Aorta (tissue), 5 donors: ENCODE data around the gene IL12A. TPM values are rescaled to one million over a fixed set of nuclear protein-coding genes. Genes with fewer than 3 reads are reported as not detected.

Experiments used
- ATAC-seq: fragments of 200-7000 bp; cut with Tn5 transposase; one replicate; pipeline ENCODE4 v1.9.1; 2022; ENCODE audit warnings: moderate library complexity; ENCODE audit not compliant: low FRiP score
- DNase-seq, 2 donors: peaks; one replicate each; pipeline ENCODE4 v3.0.0-alpha.2; 2020
- H3K27ac ChIP-seq, 2 donors: one replicate each; pipeline ENCODE4 v1.5.1; 2013; ENCODE audit warnings: low read length in 2 of 2, mild to moderate bottlenecking in 2 of 2, moderate library complexity in 2 of 2, control low read depth in 1 of 2, inconsistent platforms in 1 of 2, low read depth in 1 of 2
- H3K27me3 ChIP-seq, 2 donors: one replicate each; pipeline ENCODE4 v1.6.1; 2013; ENCODE audit warnings: control low read depth in 1 of 2, low read length in 1 of 2, mild to moderate bottlenecking in 1 of 2, moderate library complexity in 1 of 2; ENCODE audit not compliant: insufficient read depth in 2 of 2, control insufficient read depth in 1 of 2
- H3K36me3 ChIP-seq, 2 donors: one replicate each; pipeline ENCODE4 v1.6.1; 2013; ENCODE audit warnings: control low read depth in 1 of 2, low read length in 1 of 2, mild to moderate bottlenecking in 1 of 2; ENCODE audit not compliant: insufficient read depth in 2 of 2, control insufficient read depth in 1 of 2
- H3K4me1 ChIP-seq, 2 donors: one replicate each; pipeline ENCODE4 v1.6.1; 2013; ENCODE audit warnings: low read length in 2 of 2, control low read depth in 1 of 2, mild to moderate bottlenecking in 1 of 2, moderate library complexity in 1 of 2; ENCODE audit not compliant: insufficient read depth in 2 of 2, control insufficient read depth in 1 of 2
- H3K4me3 ChIP-seq, 2 donors: one replicate each; pipeline ENCODE4 v1.5.1; 2013; ENCODE audit warnings: low read length in 2 of 2, control low read depth in 1 of 2, mild to moderate bottlenecking in 1 of 2
- H3K9me3 ChIP-seq: one replicate; pipeline ENCODE4 v1.6.1; 2013; ENCODE audit warnings: mild to moderate bottlenecking, low read length; ENCODE audit not compliant: control insufficient read depth
- WGBS, 2 donors: extraction: QIAGEN DNeasy Blood & Tissue Kit; methylation state at CpG; one replicate each; pipeline ENCODE4 v1.1.7; 2013; 5-methylcytosine and 5-hydroxymethylcytosine counted together
- intact Hi-C, 2 donors: fragments of 100-400 bp; cut with DNase I; formaldehyde crosslinking; loops; one replicate each; pipeline versions ENCODE4 v1.14.2 to v1.15.0; 2022
- polyA plus RNA-seq, 2 donors: library from polyadenylated mRNA; stranded (reverse); fragments of 200-250 nt; gene quantifications; one replicate each; pipeline ENCODE4 v1.2.3, GENCODE V29; 2013
- total RNA-seq, 2 donors: library from RNA; stranded (reverse); fragmentation: NEBNext Ultra II Directional; extraction: Animal tissue kit (Norgen Biotek cat#: 25700); gene quantifications; one replicate each; pipeline ENCODE4 v1.2.1, GENCODE V29; 2021
- donor health status: healthy with polysubstance abuse.
- donor health status: Bipolar disorder and iron deficiency.
- donor health status: DM: no; HTN: no; CAD: no.
- donor health status: DM: no; HTN: no; CAD: no.
- donor health status: DM: yes; HTN: yes; CAD: no.

IL12A gene
- total and polyA plus RNA-seq, 4 donors: 0.15 to 0.57 TPM; not detected in 2

DNA sequence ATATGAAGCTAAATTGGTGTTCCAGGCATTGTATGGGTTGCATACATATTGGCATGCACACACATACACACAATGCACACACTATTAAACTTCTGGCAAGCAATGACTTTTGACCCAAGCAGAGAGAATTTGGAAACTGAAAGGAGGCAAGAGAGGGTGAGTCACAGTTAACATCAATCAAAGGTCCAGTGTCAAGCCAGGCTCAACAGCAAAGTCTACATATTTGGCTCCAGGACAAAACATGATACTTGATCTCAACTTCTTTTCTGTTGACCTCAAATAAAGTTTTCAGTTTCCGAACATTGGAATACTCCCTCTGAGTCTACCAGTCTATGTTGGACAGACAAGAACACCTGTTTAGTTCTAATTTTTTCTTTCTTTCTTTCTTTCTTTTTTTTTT lies 28.3 kb downstream of the IL12A start:
- DNase-seq (no peak), ATAC-seq (no peak)
- Histone ChIP-seq H3K27me3 (peaks cover 0 to 2% of the 10 kb centered on the region in 2 donors), H3K36me3 (no peaks in the 10 kb centered on the region), H3K4me1 (no peaks in the 10 kb centered on the region), H3K4me3 (no peak overlapping the region), H3K9me3 (no peaks in the 10 kb centered on the region), H3K27ac (no peak overlapping the region)
- intact Hi-C loops: no loop called here
- 44 to 45% methylated on average over 1 of the region's 1 CpG for WGBS, 2 donors

DNA sequence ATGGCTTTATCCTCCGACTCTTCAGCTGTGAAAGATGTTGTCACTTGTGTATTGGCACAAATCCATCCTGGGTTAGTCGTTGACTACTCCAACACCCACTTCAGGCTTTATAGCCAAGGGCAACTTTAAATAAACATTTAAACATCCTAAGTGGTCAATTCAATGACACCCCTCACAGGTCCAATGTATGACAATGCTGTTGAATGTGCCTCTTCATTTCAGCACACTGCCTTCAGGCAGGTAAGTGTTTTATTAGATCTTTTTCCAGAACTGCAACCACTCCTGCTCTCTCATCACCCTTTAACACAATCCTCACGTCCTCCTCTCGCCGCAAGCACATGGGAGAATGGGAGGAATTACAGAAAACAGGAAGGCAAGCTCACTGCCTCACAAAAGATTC lies 30.3 kb downstream of the IL12A start:
- peaks cover 0 to 2% of the 10 kb centered on the region in 2 donors for H3K27me3 ChIP-seq
- ATAC-seq (no peak), DNase-seq (no peak)
- no peaks in the 10 kb centered on the region for H3K9me3 ChIP-seq
- no peak overlapping the region for H3K4me3 ChIP-seq
- intact Hi-C loops: no loop called here
- no peaks in the 10 kb centered on the region for H3K36me3 ChIP-seq
- 66 to 69% methylated on average over 5 of the region's 5 CpGs for WGBS, 2 donors
- no peaks in the 10 kb centered on the region for H3K4me1 ChIP-seq
- no peak overlapping the region for H3K27ac ChIP-seq

DNA sequence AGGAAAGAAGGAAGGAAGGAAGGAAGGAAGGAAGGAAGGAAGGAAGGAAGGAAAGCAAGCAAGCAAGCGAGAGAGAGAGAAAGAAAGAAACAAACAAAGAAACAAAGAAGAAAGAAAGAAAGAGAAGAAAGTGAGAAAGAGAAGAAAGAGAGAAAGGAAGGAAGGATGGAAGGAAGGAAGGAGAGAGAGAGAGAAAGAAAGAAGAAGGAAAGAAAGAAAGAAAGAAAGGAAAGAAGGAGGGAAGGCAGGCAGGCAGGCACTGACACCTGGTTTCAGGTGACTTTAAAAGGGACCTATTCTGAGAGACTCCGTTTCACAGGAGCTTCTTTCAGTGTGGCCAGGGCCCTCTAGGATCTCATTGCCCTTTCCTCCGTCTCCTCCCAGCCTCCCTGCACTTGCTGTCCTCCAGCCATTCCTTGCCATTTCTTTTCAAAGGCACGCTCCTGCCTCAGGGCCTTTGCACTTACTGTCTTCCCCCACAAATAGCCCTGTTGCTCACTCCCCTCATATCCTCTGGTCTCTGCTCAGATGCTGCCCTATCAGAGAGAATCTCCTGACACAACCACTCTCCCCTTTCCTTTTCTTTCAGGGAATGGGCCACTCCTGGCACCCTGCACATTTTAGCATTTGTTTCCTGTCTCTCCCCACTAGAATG lies 31.5 kb downstream of the IL12A start:
- intact Hi-C loops: no loop called here
- no peaks in the 10 kb centered on the region for H3K36me3 ChIP-seq
- no peaks in the 10 kb centered on the region for H3K4me1 ChIP-seq
- 91 to 92% methylated on average over 4 of the region's 4 CpGs for WGBS, 2 donors
- no peak overlapping the region for H3K4me3 ChIP-seq
- DNase-seq (no peak), ATAC-seq (no peak)
- H3K9me3 ChIP-seq: no peaks in the 10 kb centered on the region
- peaks cover 0 to 2% of the 10 kb centered on the region in 2 donors for H3K27me3 ChIP-seq
- H3K27ac ChIP-seq: no peak overlapping the region

DNA sequence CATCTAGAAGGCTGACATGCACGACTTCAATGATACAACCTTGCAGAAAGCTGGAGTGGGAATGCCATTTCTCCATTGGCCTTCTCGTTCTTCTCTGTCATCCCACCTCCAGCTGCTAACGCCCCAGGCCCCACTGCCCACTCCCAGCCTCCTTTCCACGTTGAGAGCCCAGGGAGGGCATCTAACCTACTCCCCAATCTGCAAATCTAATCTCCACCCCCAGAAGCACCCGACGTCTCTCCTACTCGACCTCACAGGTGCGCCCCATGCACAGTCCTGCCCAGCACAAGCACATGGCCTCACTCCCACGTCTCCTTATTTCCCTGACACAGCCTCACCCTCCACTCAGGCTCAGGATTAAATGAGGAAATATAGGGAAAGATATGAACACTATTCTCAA lies 33.4 kb downstream of the IL12A start:
- 71 to 81% methylated on average over 9 of the region's 9 CpGs for WGBS, 2 donors
- no peaks in the 10 kb centered on the region for H3K4me1 ChIP-seq
- DNase-seq: no peak
- H3K36me3 ChIP-seq: no peaks in the 10 kb centered on the region
- intact Hi-C loops: no loop called here
- peaks cover 0 to 2% of the 10 kb centered on the region in 2 donors for H3K27me3 ChIP-seq
- ATAC-seq: no peak
- H3K27ac ChIP-seq: no peak overlapping the region
- no peaks in the 10 kb centered on the region for H3K9me3 ChIP-seq
- H3K4me3 ChIP-seq: no peak overlapping the region

DNA sequence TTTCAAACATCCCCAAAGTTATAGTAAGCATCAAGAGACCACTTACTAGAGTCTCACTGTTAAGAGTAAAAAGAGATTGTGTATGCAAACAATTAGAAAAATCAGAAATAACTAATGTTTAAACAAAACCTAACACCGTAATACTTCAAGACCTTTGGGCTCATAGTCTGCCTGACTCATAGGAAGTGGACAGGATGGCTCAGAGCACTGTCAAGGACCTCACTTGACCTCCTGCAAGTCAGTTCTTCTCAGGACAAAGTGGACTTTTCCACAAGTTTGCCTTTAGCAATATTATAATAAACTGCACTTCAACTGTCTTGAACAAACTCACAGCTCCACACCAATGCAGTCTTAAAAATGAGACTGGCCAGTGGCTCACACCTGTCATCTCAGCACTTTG lies 34.8 kb downstream of the IL12A start:
- Histone ChIP-seq H3K36me3 (no peaks in the 10 kb centered on the region), H3K27ac (no peak overlapping the region), H3K4me3 (no peak overlapping the region), H3K4me1 (no peaks in the 10 kb centered on the region), H3K27me3 (peaks cover 0 to 2% of the 10 kb centered on the region in 2 donors), H3K9me3 (no peaks in the 10 kb centered on the region)
- DNase-seq (no peak), ATAC-seq (no peak)
- WGBS, 2 donors: 73 to 79% methylated on average over 1 of the region's 1 CpG
- intact Hi-C loops: no loop called here

DNA sequence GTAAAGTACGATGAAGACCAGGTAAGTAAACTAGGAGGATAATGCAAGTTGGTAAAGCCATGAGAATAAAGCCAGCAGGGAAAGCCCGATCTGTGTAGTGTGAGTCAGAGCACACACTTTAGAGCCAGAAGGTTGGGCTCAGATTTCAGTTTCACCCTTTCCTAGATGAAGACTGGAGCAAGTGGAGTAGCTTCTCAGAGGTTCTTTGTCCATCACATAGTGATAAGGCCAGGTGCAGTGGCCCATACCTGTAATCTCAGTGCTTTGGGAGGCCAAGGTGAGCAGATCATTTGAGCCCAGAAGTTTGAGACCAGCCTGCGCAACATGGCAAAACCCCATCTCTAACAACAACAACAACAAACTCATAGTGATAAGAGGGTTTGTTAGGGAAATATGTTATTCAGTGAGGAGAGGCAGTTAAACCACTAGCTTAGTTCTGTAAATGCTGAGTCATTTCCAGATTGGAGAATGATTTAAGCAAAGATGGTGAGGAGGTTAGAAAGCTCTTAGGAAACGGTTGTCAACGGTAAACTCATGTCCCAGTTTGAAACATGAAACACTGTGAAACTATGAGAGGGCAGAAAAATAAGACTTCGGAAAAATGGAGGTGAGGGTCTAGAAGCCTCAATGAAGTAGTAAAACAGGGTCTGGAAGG lies 39.0 kb downstream of the IL12A start:
- ATAC-seq: no peak
- WGBS, 2 donors: 68% methylated on average over 6 of the region's 6 CpGs
- no peak overlapping the region for H3K4me3 ChIP-seq
- DNase-seq: no peak
- H3K4me1 ChIP-seq: no peaks in the 10 kb centered on the region
- H3K27me3 ChIP-seq: no peaks in the 10 kb centered on the region
- no peak overlapping the region for H3K27ac ChIP-seq
- intact Hi-C loops: no loop called here
- H3K9me3 ChIP-seq: no peaks in the 10 kb centered on the region
- H3K36me3 ChIP-seq: no peaks in the 10 kb centered on the region

DNA sequence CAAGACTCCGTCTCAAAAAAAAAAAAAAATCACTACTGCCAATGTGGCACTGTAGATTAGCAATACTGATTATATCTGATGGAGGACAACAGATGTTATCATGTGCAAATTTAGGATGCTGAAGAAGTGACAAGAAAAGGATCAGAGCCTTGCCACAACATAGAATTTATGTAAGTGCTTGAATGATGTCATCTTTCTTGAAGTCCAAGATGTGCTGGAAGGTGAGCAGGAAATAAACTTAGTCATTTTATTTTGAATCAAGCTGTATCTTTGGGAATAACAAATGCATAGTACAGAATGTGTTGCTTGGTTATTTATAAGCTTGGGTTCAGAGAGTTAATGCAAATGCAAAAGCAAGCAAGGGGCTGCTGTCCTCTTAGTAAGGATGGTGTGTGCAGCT lies 47.1 kb downstream of the IL12A start:
- DNase-seq (no peak), ATAC-seq (no peak)
- intact Hi-C loops: loop anchor here in 1 of 2 donors (10.0 kb wide), 1 partner anchor 379 kb away; no protein-coding TSS in a partner anchor
- Histone ChIP-seq H3K36me3 (no peaks in the 10 kb centered on the region), H3K27me3 (no peaks in the 10 kb centered on the region), H3K27ac (no peak overlapping the region), H3K9me3 (no peaks in the 10 kb centered on the region), H3K4me3 (no peak overlapping the region), H3K4me1 (no peaks in the 10 kb centered on the region)
- WGBS, 2 donors: 87 to 93% methylated on average over 1 of the region's 1 CpG

DNA sequence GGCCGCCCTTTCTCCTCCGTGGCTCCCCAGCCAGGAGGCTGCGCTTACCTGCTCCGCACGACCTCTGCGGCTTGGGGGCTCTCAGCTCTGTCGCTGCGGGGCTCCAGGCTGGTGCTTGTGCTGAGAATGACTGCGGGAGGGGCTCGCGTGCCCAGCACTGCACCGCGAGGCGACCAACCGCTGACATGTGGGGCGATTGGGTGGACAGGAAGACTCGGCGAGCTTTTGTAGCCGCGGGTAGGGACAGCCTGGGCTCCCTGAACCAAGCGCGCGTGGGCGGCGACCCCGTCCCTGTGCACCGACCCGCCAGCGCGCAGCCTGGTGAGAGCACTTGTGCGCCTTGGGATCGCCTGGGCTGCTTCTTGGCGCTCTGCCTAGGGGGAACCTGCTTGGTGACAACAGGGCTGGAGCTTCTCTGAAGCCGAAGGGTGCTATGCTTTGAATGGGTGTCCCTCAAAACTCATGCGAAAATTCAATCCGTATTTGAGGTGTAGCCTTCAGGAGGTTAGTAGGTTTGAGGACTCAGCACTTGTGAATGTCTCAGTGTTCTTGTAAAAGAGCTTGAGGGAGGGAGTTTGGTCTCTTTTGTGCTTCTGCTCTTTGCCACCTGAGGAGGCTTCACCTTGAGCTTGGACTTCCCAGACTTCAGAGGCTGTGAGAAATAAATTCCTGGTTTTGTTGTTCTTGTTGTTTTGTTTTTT lies 50.4 kb downstream of the IL12A start:
- Histone ChIP-seq H3K4me1 (no peaks in the 10 kb centered on the region), H3K27ac (no peak overlapping the region), H3K36me3 (no peaks in the 10 kb centered on the region), H3K4me3 (peak overlapping the region in 1 of 2 donors; percentile 2), H3K9me3 (no peaks in the 10 kb centered on the region), H3K27me3 (no peaks in the 10 kb centered on the region)
- 4 to 5% methylated on average over 36 of the region's 36 CpGs for WGBS, 2 donors
- intact Hi-C loops: loop anchor here in 1 of 2 donors (10.0 kb wide), 1 partner anchor 376 kb away; no protein-coding TSS in a partner anchor
- peak in 1 of 2 donors; percentile 59 for DNase-seq
- peak; percentile 60 for ATAC-seq
